NCI-H146 treated with DMSO at 0.1 percent for 48 hours (cell line): Measurements from ENCODE around the gene RNF223.
"Not testable (repeated sequence)": the region's sequence is repeated elsewhere in the genome, so short reads cannot be mapped to it uniquely, and the experiment has no call there.

Source experiments
- DNase-seq: peaks from one replicate; lab custom pipeline; 2025; ENCODE audit not compliant: unreplicated experiment; lab: John Stamatoyannopoulos, UW

Gene RNF223

GRCh38 chr1:1088029-1088800 lies 14.1 kb upstream of the RNF223 start:
- DNase-seq, result no peak

GRCh38 chr1:1087351-1088028 lies 13.4 kb upstream of the RNF223 start:
- DNase-seq, result no peak

DNA sequence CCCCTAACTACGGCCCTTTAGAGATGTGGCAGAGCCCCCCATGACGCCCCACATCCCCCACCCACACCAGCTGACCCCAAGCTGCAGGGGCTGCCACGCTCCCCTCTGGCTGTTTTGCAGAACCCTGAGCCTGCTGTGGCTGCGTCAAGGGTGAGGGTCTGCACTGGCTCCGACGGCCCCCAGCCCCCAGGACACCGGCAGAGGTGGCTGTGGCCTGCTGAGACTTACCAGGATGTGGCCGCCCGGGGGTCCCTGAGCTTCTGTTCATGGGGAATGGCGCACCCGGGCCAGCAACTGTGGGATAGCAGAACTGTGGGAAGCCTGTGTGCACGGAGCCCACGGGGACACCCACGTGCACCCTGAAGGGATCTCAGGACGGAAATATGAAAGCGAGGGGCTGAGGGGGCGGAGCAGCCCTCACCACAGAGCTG lies 12.8 kb upstream of the RNF223 start:
- DNase-seq, result no peak

- no peak for DNase-seq
These were observed 12.1 kb upstream of the RNF223 start for GRCh38 chr1:1085911-1086841.

DNA sequence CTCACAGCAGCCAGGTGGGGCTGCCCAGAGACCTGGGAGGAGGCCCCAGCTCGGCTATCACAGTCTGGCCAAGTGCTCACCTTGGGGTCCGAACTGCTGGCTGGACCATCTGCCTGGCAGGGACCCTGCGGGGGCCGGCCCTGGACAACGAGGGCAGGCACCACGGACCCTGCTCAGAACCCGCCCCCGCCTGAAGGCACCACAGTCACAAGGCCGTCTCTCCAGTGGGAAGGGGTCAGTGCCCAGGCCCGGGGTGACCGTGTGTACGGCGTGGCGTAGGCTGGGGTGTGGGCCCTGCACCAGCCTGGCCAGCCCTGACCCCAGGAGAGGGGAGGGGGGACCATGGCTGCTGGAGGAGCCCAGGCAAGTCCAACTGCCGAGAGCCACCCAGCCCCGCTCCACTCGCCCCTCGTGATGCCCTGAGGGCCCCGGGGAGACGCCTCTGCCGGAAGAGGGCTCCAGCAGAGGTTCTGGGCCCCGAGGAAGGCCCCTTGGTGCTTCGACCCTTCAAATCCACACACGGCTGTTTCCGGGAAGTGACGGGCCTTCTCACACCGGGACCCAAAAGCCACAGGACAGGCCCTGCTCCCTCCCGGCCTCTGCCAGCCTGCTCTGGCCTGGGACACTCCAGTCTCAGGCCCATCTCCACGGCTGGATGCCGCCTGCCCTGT lies 11.2 kb upstream of the RNF223 start:
- no peak for DNase-seq

- DNase-seq, result no peak
These were observed 10.5 kb upstream of the RNF223 start for GRCh38 chr1:1084372-1085170.

DNA sequence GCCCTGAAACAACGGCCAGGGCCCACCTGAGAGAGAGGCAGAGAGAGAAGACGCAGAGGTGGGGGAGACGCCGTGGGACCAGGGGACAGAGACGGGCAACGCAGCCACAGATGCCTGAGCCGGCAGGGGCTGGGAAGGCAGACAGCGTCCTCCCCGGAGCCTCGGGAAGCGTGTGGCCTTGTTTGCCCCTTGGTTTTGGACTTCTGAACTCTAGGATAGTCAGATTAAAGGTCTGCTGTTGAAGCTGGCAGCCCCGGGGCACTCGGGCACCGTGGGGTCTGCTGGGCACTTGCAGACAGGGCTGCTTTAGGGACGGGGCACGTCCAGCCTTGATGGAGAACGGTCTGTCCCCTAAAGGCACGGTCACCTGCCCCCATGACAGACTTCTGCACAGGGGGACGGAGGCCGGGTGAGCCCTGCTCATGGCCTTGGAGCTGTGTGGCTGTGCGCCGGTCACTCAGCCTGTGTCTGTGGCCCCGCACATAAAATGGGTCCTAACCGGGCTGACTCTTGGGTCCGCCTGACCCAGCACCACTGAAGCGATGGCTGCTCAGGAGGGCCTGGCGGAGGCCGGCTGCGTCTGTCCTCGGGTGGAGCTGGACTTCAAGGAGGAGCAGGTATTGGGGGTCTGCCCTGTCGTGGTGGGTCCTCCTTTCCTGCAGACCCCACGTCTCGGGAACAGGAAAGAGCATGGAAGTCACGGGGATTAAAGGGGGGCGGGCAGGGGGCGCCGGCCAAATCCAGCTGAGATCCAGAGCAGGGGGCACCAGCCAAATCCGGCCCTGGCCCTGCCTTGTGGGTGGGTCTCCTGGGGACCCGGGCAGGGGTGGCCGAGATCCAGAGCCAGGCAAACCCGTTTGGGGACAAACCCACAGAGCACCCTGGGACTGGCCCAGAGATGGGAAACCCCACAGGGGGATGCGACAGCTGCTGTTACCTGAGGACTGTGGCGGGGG lies 9.6 kb upstream of the RNF223 start:
- no peak for DNase-seq

- DNase-seq, result no peak
These were observed 8.8 kb upstream of the RNF223 start for GRCh38 chr1:1082776-1083415.

DNA sequence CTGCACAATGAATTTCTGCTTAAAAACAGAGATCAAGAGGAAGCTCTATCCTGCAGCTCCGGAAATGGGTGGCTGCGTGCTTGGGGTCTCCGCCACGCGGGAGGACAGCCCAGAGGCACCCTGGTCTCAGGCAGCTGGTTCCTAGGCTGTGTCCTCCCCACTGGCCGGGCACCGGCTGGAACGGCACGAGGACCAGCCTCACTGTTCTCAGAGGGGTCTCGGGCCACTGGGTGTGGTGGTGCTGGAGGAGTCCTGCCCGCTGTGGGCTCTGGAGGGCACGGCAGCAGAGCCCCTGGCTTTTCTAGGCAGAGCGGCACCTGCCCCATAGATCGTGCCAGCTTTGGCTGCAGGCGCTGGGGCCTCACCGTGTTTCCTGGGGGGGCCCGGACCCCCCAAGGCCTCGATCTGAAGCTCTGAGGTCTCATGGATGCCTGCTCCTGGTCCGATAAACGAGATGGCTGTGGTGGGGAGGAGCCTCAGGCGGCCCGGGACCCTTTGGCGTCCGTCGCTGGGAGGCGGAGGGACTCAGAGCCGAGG lies 8.2 kb upstream of the RNF223 start:
- no peak for DNase-seq

- no peak for DNase-seq
These were observed 7.5 kb upstream of the RNF223 start for GRCh38 chr1:1081311-1082238.

DNA sequence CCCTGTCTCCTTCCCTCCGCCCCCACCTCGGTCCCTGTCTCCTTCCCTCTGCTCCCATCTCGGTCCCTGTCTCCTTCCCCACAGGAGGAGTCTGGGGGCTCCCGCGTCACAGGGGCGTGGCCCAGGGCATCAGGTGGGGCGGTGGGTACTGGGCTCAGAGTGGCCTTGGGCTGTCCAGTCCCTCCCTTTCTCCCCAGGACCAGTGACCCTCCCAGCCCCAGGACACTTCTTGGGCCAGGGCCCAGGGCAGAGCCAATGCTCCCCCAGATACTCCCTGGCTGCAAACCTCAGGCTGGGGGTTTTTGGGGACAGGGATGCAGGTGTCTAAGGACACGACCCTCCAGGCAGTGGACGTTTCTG lies 6.8 kb upstream of the RNF223 start:
- DNase-seq, result no peak

DNA sequence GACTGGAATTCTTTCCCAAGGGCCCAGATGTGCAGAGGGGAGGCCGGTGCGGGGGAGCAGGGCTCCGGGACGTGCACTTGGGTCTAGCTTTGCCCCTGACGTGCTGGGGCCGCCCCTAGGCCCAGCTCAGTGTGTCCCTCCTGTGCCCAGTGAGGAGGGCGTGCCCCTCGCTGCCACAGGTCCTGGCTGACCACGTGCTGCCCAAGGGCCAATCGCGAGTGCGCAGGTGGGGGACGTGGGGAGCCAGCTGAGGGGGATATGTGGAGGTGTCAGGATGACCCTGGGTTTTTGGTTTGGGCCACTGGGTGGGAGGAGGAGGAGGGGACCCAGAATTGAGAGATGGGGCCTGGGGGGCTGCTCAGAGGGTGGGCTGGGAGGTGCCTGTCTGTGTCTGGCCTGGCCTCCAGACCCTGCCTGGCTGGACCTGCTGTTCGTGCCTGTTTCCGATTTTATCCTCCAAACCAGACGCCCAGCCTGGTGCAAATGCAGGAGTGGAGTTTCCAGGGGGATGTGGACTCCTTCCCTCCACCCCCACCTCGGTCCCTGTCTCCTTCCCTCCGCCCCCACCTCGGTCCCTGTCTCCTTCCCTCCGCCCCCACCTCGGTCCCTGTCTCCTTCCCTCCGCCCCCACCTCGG lies 6.1 kb upstream of the RNF223 start:
- no peak for DNase-seq

DNA sequence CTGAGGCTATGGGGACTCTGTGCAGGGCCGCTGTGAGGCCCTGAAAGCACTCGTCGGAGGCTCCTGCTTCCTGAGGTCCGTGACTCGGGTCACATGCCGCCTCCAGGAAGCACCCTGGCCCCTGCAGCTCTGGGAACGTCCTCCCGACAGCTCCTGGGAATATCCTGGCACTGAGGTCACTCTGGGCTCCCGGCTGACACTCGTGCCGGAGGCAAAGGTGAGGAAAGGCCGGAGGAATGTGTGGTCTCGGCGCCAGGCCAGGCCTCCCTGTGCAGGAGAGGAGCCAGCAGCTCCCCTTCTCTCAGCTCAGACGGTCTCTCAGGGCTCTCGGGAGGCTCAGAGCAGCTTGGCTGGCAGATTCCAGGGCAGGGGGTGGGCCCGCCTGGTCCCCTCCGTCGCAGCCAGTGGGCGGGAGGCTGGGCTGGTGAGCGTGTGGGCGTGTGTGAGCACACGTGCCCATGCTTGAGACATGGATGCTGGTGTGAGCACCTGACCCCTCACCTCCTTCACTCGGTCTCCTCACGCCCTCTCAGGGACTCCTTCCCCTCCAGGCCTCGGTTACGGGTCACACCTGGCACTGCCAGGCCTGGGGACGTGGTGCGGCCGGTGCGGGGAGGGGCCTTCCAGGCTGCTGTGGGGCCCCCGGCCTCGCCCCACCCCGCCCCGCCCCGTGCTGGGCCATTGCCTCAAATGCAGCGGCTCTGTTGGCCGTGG lies 5.5 kb upstream of the RNF223 start:
- no peak for DNase-seq

DNA sequence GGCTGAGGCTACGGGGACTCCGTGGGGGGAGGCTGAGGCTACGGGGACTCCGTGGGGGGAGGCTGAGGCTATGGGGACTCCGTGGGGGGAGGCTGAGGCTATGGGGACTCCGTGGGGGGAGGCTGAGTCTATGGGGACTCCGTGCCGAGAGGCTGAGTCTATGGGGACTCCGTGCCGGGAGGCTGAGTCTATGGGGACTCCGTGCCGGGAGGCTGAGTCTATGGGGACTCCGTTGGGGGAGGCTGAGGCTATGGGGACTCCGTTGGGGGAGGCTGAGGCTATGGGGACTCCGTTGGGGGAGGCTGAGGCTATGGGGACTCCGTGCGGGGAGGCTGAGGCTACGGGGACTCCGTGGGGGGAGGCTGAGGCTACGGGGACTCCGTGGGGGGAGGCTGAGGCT lies 3.3 kb upstream of the RNF223 start:
- not testable (repeated sequence) for DNase-seq

DNA sequence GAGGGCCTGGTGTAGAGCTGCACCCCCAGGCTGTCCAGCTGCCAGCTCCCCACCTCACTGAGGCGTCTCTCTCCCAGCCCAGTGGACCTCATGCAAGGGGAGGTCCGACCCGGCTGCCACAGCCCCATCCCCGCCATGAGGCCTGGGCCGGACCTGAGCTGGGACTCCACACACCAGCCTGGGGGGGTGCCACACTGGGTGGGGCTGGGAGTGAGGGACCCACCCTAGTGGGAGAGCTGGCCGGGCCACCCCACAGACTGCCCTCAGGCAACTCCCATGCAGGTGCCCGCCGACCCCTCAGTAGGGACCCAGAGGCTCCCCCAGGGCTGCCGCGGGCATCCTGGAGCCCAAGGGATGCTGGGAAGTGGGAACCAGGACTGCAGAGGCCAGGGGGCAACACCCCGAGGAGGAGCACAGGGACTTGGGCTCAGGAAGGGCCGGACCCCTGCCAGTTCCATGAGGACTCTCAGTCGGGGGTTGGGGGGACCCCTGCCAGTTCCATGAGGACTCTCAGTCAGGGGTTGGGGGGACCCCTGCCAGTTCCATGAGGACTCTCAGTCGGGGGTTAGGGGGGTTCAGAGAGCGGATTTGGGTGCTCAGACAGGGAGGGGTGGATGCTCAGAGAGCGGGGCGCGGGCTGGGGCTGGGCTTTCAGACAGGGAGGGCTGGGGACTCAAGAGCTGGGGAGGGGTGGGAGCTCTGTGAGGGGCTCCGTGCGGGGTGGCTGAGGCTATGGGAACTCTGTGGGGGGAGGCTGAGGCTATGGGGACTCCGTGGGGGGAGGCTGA lies 1.2 kb upstream of the RNF223 start:
- DNase-seq, result no peak
